NB4 (cell line): Measurements from ENCODE around the gene UNC93B1.

ENCODE experiments used
- MAX ChIP-seq: IDR thresholded peaks from 2 replicates; pipeline ENCODE4 v1.6.1; 2011; ENCODE audit warnings: low read depth, low read length
- POLR2A ChIP-seq: IDR thresholded peaks from 2 replicates; pipeline ENCODE4 v1.6.1; 2011; ENCODE audit warnings: mild to moderate bottlenecking; ENCODE audit not compliant: insufficient read length; ENCODE audit errors: extremely low read depth
- TF ChIP-seq, protein P1 (sequence below): IDR thresholded peaks from one replicate; pipeline ENCODE4 v1.5.1; 2012; ENCODE audit warnings: low read depth, low read length

DNA sequence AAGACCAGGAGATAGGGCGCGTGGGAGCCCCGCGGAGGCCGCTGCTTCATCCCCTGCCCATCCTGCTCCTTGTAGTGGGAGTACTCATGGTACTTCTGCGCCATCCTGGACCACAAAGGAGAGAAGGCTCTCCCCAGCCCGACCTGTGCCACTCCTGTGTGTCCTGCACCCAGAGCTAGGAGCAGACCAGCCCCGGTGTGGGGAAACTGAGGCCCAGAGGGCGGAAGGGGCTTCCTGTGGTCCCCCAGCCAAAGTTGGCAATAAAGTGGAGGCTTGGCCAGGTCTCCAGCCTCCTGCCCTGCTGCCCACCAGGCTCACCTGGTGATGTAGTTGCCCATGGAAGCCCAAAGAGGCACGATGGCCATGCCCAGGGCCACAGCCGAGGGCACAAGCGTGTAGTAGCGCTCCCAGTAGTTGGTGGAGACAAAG, 4.7 kb downstream of the UNC93B1 start:
- TF ChIP-seq MAX (no peak), POLR2A (no peak)
- TF ChIP-seq, protein P1, sequence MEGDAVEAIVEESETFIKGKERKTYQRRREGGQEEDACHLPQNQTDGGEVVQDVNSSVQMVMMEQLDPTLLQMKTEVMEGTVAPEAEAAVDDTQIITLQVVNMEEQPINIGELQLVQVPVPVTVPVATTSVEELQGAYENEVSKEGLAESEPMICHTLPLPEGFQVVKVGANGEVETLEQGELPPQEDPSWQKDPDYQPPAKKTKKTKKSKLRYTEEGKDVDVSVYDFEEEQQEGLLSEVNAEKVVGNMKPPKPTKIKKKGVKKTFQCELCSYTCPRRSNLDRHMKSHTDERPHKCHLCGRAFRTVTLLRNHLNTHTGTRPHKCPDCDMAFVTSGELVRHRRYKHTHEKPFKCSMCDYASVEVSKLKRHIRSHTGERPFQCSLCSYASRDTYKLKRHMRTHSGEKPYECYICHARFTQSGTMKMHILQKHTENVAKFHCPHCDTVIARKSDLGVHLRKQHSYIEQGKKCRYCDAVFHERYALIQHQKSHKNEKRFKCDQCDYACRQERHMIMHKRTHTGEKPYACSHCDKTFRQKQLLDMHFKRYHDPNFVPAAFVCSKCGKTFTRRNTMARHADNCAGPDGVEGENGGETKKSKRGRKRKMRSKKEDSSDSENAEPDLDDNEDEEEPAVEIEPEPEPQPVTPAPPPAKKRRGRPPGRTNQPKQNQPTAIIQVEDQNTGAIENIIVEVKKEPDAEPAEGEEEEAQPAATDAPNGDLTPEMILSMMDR, result no peak
